ENCODE results near the gene SOAT2.

Gene SOAT2, protein sequence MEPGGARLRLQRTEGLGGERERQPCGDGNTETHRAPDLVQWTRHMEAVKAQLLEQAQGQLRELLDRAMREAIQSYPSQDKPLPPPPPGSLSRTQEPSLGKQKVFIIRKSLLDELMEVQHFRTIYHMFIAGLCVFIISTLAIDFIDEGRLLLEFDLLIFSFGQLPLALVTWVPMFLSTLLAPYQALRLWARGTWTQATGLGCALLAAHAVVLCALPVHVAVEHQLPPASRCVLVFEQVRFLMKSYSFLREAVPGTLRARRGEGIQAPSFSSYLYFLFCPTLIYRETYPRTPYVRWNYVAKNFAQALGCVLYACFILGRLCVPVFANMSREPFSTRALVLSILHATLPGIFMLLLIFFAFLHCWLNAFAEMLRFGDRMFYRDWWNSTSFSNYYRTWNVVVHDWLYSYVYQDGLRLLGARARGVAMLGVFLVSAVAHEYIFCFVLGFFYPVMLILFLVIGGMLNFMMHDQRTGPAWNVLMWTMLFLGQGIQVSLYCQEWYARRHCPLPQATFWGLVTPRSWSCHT

DNA sequence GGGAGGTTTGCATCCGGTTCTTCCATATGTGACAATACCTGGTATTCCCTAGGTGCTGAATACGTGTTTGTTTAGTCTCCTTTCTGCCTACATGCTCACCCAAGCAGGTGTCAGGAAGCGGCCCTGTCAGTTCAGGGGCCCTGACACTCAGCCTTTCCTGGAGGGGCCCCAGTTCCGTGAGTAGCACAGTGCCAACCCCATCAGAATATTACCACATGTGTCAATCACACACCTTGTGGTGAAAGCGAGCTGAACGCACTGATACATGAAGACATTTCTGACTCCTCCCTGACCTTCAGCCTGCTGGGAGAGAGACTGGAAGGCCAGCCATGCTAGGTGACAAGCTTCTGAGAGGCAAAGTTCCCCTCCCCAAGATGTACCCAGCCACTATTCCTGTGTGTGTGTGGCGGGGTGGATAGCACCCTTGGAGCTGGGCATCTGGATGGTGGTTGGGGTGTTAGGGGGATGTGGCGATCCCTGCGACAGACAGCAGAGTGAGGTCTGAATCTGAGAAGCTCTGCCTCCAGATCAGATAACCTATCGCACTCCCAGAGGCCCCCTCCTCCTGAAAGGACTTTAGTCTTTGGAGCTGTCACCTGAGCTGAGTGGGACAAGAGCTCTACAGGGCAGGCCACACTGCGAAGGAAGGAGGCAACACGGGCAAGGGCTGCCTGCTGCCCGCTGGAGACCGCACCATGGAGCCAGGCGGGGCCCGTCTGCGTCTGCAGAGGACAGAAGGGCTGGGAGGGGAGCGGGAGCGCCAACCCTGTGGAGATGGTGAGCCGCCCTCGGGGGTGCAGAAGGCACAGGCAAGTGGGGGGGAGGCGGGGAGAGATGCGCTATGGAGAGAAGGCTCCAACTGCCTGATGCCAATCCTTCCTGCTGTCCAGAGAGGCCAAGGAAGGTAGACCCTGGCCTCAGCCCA, at the start of gene SOAT2:
SOAT2 (plus strand) TSS at position 604 of the 925 bp plus-strand sequence; CDS start at position 696, 92 bp downstream.
- DNase-seq (ENCODE audit: low read depth) = no peak
- H3K4me3 ChIP-seq (ENCODE audit: low read length) = no peak within 1 kb of the TSS
- TF ChIP-seq, protein P1, sequence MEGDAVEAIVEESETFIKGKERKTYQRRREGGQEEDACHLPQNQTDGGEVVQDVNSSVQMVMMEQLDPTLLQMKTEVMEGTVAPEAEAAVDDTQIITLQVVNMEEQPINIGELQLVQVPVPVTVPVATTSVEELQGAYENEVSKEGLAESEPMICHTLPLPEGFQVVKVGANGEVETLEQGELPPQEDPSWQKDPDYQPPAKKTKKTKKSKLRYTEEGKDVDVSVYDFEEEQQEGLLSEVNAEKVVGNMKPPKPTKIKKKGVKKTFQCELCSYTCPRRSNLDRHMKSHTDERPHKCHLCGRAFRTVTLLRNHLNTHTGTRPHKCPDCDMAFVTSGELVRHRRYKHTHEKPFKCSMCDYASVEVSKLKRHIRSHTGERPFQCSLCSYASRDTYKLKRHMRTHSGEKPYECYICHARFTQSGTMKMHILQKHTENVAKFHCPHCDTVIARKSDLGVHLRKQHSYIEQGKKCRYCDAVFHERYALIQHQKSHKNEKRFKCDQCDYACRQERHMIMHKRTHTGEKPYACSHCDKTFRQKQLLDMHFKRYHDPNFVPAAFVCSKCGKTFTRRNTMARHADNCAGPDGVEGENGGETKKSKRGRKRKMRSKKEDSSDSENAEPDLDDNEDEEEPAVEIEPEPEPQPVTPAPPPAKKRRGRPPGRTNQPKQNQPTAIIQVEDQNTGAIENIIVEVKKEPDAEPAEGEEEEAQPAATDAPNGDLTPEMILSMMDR (IDR thresholded peaks at IDR 0.05; ENCODE audit: insufficient read depth, low read depth, low read length, missing control alignments) = no peak

DNA sequence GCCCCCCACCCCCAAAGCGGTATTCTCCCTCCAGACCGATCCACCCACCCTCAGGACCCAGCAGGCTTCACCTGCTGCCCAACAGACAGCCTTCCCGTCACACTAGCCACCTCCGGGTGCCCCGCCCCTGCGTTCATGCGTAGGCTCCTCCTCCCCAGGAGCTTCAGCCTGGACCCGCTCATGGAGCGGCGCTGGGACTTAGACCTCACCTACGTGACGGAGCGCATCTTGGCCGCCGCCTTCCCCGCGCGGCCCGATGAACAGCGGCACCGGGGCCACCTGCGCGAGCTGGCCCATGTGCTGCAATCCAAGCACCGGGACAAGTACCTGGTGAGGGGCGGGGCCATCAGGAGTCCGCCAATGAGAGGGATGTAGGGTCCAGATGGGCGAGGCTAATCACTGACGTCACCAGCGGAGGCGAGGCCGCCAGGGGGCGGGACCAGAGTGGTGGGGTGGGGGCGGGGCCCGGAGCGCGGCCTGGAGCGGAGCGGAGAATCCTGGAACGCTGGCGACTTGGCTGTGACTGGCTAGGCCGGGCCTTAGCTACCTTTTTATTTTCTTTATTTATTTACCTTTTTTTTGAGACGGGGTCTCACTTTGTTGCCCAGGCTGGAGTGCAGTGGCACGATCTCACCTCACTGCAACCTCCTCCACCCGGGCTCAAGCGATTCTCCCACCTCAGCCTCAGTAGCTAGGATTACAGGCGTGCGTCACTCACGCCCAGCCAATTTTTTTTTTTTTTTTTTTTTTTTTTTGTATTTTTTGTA, 49.0 kb upstream of the SOAT2 start:
- H3K4me3 ChIP-seq (ENCODE audit: low read length) = peak overlapping the region; percentile 64
- TF ChIP-seq, protein P1 (IDR thresholded peaks at IDR 0.05; ENCODE audit: insufficient read depth, low read depth, low read length, missing control alignments) = no peak
- DNase-seq (ENCODE audit: low read depth) = peak; percentile 97

DNA sequence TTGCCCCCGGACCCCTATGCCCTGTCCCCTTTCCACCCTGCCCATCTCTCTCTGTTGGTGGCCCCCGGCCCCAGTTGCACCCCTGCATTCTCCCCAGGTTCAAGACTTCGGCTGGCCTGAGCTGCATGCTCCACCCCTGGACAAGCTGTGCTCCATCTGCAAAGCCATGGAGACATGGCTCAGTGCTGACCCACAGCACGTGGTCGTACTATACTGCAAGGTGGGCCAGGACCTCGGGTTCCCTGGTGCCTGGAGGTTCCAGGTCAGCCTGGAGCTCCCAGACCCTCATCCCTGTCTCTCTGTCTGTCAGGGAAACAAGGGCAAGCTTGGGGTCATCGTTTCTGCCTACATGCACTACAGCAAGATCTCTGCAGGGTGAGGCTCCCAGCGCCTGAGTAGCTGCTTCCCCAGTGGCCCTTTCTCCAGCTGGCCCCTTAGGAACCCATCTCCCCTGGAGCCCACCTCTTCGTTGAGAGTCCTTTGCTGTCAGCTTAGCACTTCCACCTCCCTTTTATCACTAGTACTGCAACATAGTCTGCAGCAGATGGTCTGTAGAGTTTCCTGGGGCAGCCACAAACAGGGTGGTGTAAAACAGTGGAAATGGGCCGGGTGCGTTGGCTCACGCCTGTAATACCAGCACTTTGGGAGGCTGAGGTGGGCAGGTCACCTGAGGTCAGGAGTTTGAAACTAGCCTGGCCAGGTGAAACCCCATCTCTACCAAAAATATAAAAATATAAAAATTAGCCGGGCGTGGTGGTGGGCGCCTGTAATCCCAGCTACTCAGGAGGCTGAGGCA, 47.6 kb upstream of the SOAT2 start:
- no peak for DNase-seq (ENCODE audit: low read depth)
- TF ChIP-seq, protein P1 (IDR thresholded peaks at IDR 0.05; ENCODE audit: insufficient read depth, low read depth, low read length, missing control alignments) = no peak

DNA sequence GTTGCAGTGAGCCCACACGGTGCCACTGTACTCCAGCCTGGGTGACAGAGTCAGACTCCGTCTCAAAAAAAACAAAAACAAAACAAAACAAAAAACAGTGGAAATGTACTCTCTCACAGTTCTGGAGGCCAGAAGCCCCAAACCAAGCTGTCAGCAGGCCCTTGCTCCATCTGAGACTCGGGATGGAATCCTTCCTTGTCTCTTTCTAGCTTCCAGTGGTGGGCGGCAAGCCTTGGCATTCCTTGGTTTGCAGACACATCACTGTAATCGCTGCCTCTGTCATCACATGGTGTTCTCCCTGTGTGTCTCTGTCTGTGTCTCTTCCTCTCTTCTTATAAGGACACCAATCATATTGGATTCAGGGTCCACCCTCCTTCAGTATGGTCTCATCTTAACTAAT, 47.0 kb upstream of the SOAT2 start:
- H3K4me3 ChIP-seq (ENCODE audit: low read length) = no peak overlapping the region
- TF ChIP-seq, protein P1 (IDR thresholded peaks at IDR 0.05; ENCODE audit: insufficient read depth, low read depth, low read length, missing control alignments) = no peak
- DNase-seq (ENCODE audit: low read depth) = no peak

More for the DNA sequence above, 47.6 kb upstream of the SOAT2 start:
- no peak overlapping the region for H3K4me3 ChIP-seq (ENCODE audit: low read length)

DNA sequence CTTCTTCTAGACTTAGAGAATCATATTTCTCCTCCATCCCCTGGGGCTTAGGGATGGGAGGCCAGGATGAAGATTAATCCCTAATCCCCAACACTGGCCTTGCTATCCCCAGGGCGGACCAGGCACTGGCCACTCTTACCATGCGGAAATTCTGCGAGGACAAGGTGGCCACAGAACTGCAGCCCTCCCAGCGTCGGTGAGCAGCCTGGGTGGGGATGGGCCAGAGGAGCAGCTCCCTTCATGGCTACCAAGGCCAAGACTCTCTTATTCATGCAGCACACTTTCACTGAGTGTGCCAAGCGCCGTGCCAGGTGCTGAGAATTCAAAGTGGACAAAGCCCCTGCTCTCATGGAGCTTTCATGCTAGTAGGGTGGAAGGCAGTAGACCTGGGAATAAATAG, 46.4 kb upstream of the SOAT2 start:
- H3K4me3 ChIP-seq (ENCODE audit: low read length) = no peak overlapping the region
- TF ChIP-seq, protein P1 (IDR thresholded peaks at IDR 0.05; ENCODE audit: insufficient read depth, low read depth, low read length, missing control alignments) = no peak
- no peak for DNase-seq (ENCODE audit: low read depth)
